ENCODE data around the gene CST5. TPM values are rescaled to one million over a fixed set of nuclear protein-coding genes. Genes with fewer than 3 reads are reported as not detected.
"Not testable (repeated sequence)": the region's sequence is repeated elsewhere in the genome, so short reads cannot be mapped to it uniquely, and the experiment has no call there.

The CST5 gene
- total and polyA plus RNA-seq, 12 donors, result not detected

DNA sequence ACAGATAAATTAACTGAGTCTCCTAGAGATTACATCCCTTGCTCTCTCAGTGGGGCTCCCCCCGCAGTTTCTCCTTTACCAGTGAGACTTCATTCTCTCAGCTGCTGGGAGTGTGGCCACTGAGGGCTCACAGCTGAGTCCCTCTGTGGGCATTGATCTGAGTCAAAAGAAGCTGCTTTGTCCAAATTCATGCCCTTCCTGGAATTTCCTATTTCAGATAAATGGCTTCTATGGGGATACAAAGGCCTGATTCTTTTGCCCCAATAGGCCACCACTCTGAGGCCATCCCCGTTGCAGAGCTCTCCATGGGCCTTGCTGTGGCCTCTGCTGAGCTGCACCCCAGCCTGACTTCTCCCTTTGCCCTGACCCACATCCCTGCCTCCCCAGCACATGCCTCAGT is 10.0 kb downstream of the CST5 start:
- no peak for ATAC-seq
- TF ChIP-seq, protein P1, sequence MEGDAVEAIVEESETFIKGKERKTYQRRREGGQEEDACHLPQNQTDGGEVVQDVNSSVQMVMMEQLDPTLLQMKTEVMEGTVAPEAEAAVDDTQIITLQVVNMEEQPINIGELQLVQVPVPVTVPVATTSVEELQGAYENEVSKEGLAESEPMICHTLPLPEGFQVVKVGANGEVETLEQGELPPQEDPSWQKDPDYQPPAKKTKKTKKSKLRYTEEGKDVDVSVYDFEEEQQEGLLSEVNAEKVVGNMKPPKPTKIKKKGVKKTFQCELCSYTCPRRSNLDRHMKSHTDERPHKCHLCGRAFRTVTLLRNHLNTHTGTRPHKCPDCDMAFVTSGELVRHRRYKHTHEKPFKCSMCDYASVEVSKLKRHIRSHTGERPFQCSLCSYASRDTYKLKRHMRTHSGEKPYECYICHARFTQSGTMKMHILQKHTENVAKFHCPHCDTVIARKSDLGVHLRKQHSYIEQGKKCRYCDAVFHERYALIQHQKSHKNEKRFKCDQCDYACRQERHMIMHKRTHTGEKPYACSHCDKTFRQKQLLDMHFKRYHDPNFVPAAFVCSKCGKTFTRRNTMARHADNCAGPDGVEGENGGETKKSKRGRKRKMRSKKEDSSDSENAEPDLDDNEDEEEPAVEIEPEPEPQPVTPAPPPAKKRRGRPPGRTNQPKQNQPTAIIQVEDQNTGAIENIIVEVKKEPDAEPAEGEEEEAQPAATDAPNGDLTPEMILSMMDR (IDR thresholded peaks at IDR 0.05), result no peak
- H3K27me3 ChIP-seq, result peaks cover 0 to 85% (median 49%) of the 10 kb centered on the region in 7 donors
- H3K4me1 ChIP-seq, result no peaks in the 10 kb centered on the region
- H3K36me3 ChIP-seq, result no peaks in the 10 kb centered on the region
- H3K4me3 ChIP-seq, result no peak overlapping the region
- intact Hi-C loops (cut with DNase I), result loop anchor here in 1 of 10 donors (5.0 to 10.0 kb wide), 2 partner anchors 45 to 1117 kb away; no protein-coding TSS in a partner anchor
- no peak overlapping the region for H3K27ac ChIP-seq
- no peaks in the 10 kb centered on the region for H3K9me3 ChIP-seq
- 66 to 76% methylated on average over 2 of the region's 2 CpGs for WGBS, 2 donors
- DNase-seq, result no peak

DNA sequence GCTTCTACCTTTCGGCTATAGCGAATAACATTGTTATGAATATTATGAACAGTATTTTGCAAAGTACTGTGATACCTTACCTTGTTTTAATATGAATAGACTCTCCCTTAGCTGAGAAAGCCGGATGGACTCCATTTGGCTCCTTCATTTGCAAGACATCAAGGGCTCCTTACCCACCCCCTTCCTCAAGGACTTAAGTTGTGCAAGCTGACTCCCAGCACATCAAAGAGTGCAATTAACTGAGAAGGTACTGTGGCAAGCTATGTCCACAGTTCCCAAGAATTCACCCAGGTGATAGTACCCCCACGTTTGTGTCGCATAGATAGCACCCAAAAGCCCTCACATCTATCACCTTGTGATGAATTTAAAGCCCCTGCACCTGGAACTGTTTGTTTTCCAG is 11.2 kb downstream of the CST5 start:
- peaks cover 0 to 5% (median under 1%) of the 10 kb centered on the region in 11 donors for H3K9me3 ChIP-seq
- intact Hi-C loops (cut with DNase I), result loop anchor here in 1 of 10 donors (5.0 to 10.0 kb wide), 2 partner anchors 46 to 1116 kb away; no protein-coding TSS in a partner anchor
- H3K4me1 ChIP-seq, result no peaks in the 10 kb centered on the region
- ATAC-seq (no peak), DNase-seq (no peak)
- WGBS, 2 donors, result 31 to 34% methylated on average over 5 of the region's 5 CpGs
- H3K4me3 ChIP-seq, result no peak overlapping the region
- no peak overlapping the region for H3K27ac ChIP-seq
- TF ChIP-seq, protein P1 (IDR thresholded peaks at IDR 0.05), result no peak
- H3K36me3 ChIP-seq, result no peaks in the 10 kb centered on the region
- H3K27me3 ChIP-seq, result peaks cover 0 to 77% (median 49%) of the 10 kb centered on the region in 7 donors

DNA sequence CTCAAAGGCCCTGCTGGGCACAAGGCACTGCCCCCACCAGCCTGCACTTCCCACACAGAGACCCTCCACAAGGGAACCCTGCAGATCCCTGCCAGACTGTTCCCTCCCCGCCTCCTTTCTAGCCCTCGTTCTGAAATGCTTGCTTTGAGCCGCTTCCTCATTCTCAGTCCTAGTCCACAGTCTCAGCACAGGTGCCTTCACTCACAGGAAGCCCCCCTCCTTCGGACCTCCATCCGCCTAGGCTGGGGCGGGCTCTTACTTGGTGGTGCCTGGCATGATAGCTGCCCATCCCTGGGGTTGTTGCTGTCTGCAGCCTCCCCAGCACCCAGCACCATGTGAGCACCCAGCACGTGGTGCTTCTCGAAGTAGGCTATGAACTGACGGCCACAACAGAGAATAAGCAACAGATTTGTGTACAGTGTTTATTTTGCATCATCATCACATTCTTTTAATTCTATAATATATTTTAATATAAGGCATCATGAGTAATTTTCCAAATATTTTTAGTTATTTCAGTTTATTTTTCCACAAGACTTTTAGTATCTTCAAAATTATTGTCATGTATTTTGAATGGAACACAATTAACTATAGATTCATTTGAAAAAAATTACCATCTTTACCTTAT is 12.3 kb downstream of the CST5 start:
- H3K27me3 ChIP-seq, result peaks cover 0 to 73% (median 44%) of the 10 kb centered on the region in 7 donors
- TF ChIP-seq, protein P1 (IDR thresholded peaks at IDR 0.05), result no peak
- H3K36me3 ChIP-seq, result no peaks in the 10 kb centered on the region
- H3K27ac ChIP-seq, result no peak overlapping the region
- peaks cover 0 to 12% (median 4%) of the 10 kb centered on the region in 11 donors for H3K9me3 ChIP-seq
- H3K4me1 ChIP-seq, result no peaks in the 10 kb centered on the region
- intact Hi-C loops (cut with DNase I), result loop anchor here in 1 of 10 donors (5.0 to 10.0 kb wide), 2 partner anchors 48 to 1115 kb away; no protein-coding TSS in a partner anchor
- WGBS, 2 donors, result 45% methylated on average over 9 of the region's 9 CpGs
- DNase-seq (no peak), ATAC-seq (no peak)
- no peak overlapping the region for H3K4me3 ChIP-seq

DNA sequence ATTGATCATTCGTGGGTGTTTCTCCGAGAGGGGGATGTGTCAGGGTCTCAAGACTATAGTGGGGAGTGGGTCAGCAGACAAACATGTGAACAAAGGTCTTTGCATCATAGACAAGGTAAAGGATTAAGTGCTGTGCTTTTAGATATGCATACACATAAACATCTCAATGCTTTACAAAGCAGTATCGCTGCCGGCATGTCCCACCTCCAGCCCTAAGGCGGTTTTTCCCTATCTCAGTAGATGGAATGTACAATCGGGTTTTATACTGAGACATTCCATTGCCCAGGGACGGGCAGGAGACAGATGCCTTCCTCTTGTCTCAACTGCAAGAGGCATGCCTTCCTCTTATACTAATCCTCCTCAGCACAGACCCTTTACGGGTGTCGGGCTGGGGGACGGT is 18.8 kb downstream of the CST5 start:
- ATAC-seq, DNase-seq, H3K36me3 ChIP-seq, H3K4me1 ChIP-seq, H3K27ac ChIP-seq, H3K4me3 ChIP-seq: not testable (repeated sequence)
- Histone ChIP-seq H3K9me3 (peaks cover 0 to 12% (median 4%) of the 10 kb centered on the region in 11 donors), H3K27me3 (peaks cover 0 to 23% (median 0%) of the 10 kb centered on the region in 7 donors)
- intact Hi-C loops (cut with DNase I), result loop anchor here in 1 of 10 donors (10.0 kb wide), 1 partner anchor 54 kb away; no protein-coding TSS in a partner anchor
- 29 to 41% methylated on average over 9 of the region's 10 CpGs for WGBS, 2 donors
